ENCODE data around the gene KRTAP10-1.

GRCh38 chr21:44525391-44526095, 14.5 kb downstream of the KRTAP10-1 start:
- TF ChIP-seq CTCF (IDR thresholded peaks at IDR 0.05), result no peak
- TF ChIP-seq REST (IDR thresholded peaks at IDR 0.05; ENCODE audit: insufficient read depth in 1 of 2, low read depth in 2 of 2, low read length in 1 of 2), result no peak
- TF ChIP-seq POLR2AphosphoS5 (IDR thresholded peaks at IDR 0.05; ENCODE audit: low read depth, low read length), result no peak
- TF ChIP-seq SIN3A (IDR thresholded peaks at IDR 0.05; ENCODE audit: borderline replicate concordance, insufficient read depth, low read depth, low read length), result no peak
